ENCODE results near the gene TSTD2.
A peak's percentile ranks its signal among the peaks of the same experiment; 100 is the strongest.

Gene TSTD2

DNA sequence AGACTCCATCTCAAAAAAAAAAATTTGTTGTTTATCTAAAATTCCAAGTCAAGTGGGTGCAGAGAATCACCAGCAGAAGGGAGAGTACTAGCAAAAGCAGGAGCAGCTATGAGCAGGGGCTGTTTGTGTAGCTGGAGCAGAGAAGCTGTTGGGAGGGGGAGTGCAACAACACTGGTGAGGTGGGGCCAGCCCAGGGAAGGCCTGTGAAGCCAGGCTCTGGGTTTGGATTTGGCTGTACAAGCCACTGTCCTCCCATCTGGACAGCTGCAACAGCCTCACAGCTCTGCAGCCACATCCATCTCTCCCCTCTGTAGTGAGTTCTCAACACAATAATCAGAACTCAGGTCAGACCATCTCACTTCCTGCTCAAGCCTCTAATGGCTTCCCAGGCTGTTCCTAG lies 72.3 kb downstream of the TSTD2 start:
- DNase-seq: no peak

- DNase-seq: no peak
Measured at GRCh38 chr9:97560154-97560553, 73.0 kb downstream of the TSTD2 start.

- DNase-seq: peak; percentile 30
Measured at GRCh38 chr9:97559111-97559514, 74.1 kb downstream of the TSTD2 start.

GRCh38 chr9:97558701-97559101 lies 74.5 kb downstream of the TSTD2 start:
- DNase-seq: no peak

GRCh38 chr9:97557606-97558095 lies 75.5 kb downstream of the TSTD2 start:
- no peak for DNase-seq

GRCh38 chr9:97556721-97557605 lies 76.2 kb downstream of the TSTD2 start:
- DNase-seq: no peak

DNA sequence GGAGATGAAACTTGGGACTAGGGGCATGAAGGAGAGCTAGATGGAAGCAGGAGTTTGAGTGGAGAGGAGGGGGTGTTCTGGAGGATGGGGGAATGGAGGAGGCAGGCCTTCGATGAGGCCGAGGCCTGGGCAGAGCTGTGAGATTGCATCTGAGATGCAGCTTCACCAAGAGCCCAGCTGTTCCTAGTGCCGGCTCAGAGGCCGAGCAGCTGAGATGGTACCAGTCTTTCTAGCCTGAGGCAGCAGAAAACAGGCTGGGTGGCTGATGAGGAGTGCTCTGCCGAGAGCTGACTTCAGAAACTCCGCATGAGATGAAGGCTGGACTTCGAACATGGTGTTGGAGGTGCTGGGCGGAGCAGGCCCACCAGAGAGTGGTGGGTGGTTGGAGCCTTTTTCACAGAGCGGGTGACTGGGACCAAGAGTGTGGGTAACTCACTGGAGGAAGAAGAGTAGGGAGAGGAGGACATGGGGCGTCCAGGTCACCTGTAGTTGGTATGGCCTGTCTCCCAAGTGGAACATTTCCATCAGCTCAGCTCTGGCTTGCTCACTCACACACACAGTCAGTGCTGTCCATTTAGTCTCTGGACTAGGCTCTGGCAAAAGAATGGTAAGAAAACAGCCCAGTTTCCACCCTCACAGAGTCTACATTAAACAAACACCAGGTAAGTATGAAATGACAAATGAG lies 77.0 kb downstream of the TSTD2 start:
- DNase-seq: no peak

DNA sequence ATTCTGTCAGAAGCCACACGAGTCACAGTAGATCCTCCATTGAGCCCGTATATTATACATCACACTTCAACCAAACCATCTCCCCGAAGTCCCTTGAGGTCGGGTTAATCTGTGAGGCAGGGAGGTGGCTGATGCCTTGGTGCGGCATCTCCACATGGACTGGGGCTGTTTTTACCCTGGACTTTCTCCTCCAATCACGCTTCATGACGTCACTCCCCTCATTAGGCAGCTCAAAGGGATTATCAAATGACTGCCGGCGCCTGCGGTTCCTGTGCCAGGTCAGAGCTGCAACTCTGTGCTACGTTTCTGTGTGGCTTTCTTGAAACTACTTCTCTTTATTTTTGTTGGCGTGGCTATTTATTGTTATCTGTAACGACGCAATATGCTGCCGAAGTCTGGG lies 78.0 kb downstream of the TSTD2 start:
- no peak for DNase-seq

DNA sequence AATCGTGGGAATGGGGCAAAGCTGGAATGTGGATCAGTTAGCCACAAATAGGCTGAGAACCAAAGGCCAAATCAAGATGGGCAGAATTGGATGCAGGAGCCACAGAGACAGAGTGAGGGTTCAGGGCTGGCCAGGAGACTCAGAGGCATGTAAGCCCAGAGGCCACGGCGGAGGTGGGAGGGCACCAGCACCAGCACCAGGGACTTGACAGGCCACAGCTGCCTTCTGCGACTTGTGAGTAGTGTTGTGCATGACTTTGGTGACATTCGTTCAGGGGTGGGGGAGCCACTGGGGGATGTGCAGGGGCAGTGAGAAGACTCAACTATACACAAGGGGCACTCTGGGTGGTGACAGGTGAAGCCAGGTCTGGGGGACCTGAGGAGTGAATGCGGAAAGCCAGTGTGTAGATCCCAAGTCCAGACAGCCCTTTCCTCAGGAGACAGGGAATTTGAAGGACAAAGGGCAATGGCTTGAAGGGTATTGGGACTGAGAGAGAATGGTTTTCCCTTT lies 78.5 kb downstream of the TSTD2 start:
- DNase-seq: no peak

GRCh38 chr9:97553841-97554240 lies 79.3 kb downstream of the TSTD2 start:
- DNase-seq: no peak

GRCh38 chr9:97553141-97553540 lies 80.0 kb downstream of the TSTD2 start:
- DNase-seq: no peak

DNA sequence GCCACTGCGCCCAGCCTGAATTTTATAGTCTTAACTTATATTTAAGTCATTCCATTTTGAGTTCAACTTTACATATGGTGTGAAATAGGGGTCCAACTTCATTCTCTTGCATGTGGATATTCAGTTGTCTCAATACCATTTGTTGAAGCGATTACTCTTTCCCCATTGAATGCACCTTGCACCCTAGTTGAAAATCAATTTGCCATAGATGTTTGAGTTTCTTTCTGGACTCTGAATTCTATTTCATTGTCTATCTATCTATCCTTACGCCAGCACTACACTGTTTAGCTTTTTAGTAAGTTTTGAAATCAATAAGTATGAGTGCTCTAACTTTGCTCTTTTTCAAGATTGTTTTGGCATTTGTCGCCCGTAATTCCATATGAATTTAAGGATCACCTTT lies 81.9 kb downstream of the TSTD2 start:
- DNase-seq: no peak

DNA sequence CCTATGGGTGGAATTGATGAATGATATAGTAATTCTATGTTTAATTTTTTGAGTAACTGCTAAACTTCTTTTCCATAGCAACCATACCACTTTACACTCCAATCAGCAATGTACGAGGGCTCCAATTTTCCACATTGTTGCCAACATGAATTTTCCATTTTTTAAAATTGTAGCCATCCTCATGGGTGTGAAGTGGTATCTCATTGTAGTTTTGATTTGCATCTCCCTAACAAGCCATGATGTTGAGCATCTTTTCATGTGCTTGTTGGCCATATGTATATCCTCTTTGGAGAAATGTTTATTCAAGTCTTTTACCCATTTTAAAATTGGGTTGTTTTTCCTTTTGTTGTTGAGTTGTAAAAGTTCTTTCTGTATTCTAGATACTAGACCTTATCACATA lies 82.8 kb downstream of the TSTD2 start:
- no peak for DNase-seq
